EH (cell line): ENCODE results near the gene DCHS1.
"Not testable (repeated sequence)": the region's sequence is repeated elsewhere in the genome, so short reads cannot be mapped to it uniquely, and the experiment has no call there.

Experiments
- DNase-seq: peaks from one replicate; pipeline ENCODE4 v3.0.0-alpha.2; 2015; ENCODE audit warnings: low read depth

DCHS1 gene

GRCh38 chr11:6655790-6656583 is at the start of gene DCHS1:
DCHS1 (minus strand) TSS chr11:6655809; CDS start chr11:6641613, 14,196 bp downstream.
- DNase-seq, result peak; percentile 34

GRCh38 chr11:6703247-6704063 is 47.8 kb upstream of the DCHS1 start:
- DNase-seq, result peak; percentile 85

GRCh38 chr11:6701955-6702354 is 46.3 kb upstream of the DCHS1 start:
- DNase-seq, result not testable (repeated sequence)

- peak; percentile 82 for DNase-seq
These were observed 39.8 kb upstream of the DCHS1 start for GRCh38 chr11:6695377-6695776.

- DNase-seq, result no peak
These were observed 38.6 kb upstream of the DCHS1 start for GRCh38 chr11:6694229-6694535.

- peak; percentile 93 for DNase-seq
These were observed 38.0 kb upstream of the DCHS1 start for GRCh38 chr11:6693342-6694228.

DNA sequence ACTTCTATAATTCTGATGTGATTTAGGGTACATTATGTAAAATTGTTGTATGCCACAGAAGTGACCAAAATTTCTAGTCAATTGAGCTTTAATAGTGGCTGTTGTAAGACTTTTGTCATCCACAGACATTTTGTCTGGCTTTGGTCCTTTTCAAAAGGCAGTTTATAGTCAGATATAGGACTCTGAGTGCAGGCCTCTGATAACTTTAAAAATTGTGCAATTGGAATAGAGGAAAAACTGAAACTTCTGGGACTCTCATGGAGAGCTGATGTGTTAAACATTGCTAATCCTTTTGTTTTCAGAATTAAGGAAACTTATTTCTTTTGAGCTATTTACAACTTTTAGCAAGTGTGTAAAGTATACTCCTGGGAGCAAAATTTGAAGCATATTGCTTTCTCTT is 36.5 kb upstream of the DCHS1 start:
- no peak for DNase-seq

DNA sequence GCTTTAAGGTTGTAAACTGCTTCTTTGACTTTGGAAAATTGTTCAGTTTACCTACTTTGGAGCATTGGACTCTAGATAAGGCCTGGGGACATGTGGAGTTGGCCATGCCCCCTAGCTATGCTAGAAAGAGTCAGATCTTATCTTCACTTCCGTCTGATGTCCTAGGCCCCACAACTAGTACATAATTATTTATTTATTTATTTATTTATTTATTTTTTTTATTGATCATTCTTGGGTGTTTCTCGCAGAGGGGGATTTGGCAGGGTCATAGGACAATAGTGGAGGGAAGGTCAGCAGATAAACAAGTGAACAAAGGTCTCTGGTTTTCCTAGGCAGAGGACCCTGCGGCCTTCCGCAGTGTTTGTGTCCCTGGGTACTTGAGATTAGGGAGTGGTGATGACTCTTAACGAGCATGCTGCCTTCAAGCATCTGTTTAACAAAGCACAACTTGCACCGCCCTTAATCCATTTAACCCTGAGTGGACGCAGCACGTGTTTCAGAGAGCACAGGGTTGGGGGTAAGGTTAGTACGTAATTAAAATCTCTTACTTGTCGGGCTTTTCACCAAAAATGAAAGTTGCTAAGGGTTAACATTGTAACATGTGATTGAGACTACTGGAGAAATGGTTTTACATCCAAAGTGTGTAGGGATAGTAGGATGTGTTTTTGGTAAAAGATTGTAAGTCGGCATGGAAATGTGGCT is 35.0 kb upstream of the DCHS1 start:
- not testable (repeated sequence) for DNase-seq

DNA sequence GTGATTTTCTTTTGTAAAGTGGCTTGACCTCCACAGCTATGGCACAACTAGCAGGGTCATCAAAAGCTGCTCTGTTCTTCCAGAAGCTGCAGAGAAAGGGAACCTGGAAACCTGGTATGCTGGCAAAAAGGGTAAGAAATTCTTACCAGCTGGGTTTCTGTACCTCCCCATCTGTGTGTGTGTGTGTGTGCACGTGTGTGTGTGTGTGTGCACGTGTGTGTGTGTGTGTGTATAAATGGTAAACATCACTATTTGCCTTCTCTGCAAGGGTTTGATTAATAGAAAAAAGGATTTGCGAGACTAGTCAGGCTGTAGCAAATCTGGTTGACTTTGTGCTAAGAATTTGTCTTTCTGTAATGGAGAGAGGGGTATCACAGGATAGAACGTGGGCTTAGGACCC is 32.3 kb upstream of the DCHS1 start:
- no peak for DNase-seq

DNA sequence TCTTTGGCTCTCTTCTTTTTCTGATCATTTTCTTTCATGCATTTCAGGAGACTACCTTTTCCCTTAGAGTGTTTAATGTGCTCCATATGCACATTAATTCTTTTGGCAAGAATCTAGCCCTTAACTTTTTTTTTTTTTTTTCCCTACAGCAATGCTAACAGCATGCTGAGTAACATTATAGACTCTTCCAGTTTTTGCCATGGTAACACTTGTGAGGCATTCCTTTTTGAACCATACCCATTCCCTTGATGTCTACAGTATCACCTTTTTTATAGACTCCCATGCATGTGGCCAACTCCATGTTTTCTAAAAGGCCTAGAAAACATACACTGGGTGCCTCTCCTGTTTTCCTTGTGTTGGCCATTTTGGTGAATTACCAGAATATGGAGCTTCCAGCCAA is 30.4 kb upstream of the DCHS1 start:
- no peak for DNase-seq

GRCh38 chr11:6684068-6684467 is 28.5 kb upstream of the DCHS1 start:
- not testable (repeated sequence) for DNase-seq

DNA sequence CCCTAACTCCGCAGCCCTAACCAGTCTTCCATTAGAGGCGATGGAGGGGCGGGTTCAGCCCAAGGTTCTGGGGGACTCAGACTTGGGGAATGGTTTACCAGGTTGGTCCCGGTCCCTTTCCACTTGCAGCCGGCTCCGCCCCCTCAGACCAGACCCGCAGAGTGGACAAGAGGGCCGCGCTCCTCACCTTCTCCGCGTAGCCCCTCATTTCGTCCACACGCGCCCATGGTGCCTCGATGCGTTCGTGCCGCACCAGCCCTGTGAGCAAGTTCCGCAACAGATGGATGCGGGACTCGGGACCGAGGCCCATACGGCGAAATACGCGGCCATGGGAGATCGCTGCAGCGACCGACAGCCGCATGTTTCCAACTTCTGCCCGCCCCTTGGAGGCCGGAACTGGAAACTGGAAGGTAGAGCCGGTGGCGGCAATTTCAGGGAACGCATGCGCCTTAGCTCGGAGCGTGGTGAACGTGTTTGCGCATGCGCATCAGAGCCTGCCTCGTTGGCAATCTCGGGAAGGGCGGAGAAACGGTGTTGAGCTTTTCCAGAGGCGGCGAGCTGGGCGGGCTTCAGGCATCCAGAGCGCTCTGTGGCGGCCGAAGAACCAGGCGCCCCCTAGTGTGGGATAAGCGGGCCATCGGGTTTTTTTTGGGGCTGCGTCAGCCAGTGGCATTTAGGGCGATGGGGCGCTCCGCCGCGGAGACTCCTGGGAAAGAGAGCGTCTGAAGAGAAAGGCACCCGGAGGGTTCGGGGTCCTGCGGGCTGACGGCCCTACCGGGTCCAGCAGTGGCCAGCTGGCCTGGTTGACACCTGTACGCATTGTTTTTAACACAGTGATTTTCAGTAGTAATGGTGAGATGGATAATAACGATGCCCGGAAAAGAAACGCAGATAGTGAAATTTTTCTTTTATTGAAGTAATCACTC is 27.6 kb upstream of the DCHS1 start, which contains the start of gene MRPL17:
Gene MRPL17 (minus strand): TSS at position 405 of the 926 bp plus-strand sequence. CDS start 44 bp downstream, at position 361.
- peak; percentile 99 for DNase-seq

GRCh38 chr11:6682591-6682935 is 27.0 kb upstream of the DCHS1 start:
- no peak for DNase-seq

DNA sequence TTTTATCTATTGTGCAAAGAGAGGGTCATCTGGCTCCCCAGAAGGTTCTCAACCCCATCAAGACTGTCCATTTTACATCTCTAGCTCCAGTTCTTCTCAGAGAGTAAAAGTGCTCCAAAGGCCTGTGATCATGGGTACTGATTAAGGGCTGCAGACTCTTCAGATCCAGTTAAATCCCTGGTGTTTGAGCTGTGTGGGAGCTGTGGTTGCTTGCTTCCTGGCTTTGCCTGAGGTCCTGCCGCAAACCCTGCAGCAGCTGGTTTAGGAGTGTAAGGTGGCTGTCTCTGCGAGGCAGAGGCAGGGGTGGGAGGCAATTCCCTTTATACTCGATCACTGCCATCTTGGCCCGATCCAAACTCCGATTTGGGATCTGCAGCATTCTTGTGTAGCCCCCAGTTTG is 26.3 kb upstream of the DCHS1 start:
- peak; percentile 36 for DNase-seq

GRCh38 chr11:6681505-6681904 is 25.9 kb upstream of the DCHS1 start:
- DNase-seq, result no peak

DNA sequence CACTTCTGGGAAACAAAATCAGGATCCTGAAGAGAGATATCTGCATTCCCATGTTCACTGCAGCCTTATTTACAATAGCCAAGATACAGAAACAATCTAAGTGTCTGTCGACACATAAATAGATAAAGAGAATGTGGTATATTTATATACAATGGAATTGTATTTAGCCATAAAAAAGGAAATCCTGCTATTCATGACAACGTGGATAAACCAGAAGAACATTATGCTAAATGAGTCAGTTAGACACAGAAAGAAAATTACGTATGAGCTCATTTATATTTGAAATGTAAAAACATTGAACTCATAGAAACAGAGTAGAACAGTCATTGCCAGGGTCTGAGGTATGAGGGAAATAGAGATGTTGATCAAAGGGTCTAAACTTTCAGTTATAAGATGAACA is 21.4 kb upstream of the DCHS1 start:
- no peak for DNase-seq

- DNase-seq, result no peak
These were observed 19.3 kb upstream of the DCHS1 start for GRCh38 chr11:6674862-6675261.

- no peak for DNase-seq
These were observed 18.6 kb upstream of the DCHS1 start for GRCh38 chr11:6674219-6674597.

DNA sequence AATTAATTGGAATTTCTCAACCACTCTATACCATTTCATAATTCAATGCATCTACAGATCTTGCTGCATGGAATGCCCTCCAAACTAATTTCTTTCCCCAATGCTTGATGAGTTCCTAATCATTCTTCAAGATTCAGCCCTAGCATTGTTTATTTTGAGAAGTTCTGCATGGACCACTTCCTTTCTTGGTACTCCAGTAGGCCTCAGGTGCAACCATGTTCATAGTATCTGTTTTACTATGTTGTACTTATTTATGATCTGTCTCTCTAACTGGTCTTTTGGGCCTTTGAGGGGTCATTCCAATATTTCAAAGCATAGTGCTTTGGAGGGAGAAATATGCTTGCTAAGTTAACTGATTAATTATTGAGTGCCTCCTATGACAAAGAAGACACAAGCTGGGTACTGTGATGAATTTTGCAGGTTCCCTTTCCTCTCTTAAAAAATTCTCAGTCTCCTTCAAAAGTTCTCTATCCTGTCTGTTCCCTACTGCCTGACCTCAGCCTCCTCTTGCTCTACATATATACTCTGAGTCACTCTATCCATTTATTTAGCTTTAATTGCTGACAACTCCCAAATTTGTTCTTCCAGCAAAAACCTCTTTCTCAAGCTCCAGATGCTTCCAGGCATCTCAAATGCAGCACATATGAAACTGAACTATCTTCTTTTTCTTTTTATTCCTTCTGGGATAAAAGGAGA is 18.1 kb upstream of the DCHS1 start:
- DNase-seq, result no peak

GRCh38 chr11:6671991-6672390 is 16.4 kb upstream of the DCHS1 start:
- no peak for DNase-seq
